OCI-LY3 (cell line): ENCODE data around the gene ACTR5.

Experiments used
- H2AFZ ChIP-seq: fragments of 200-600, 300-600 bp; shearing (Covaris generic); 2 replicates; pipeline ENCODE4 v1.6.0; 2014; ENCODE audit warnings: antibody characterized with exemption, low read depth, low read length
- H3K27ac ChIP-seq: fragments of 200-600, 300-600 bp; sonication (generic); 2 replicates; pipeline ENCODE4 v1.5.1; 2014; ENCODE audit warnings: mild to moderate bottlenecking, low read length, moderate library complexity, mixed read lengths
- H3K27me3 ChIP-seq: fragments of 200-600, 300-600 bp; sonication (generic); 2 replicates; pipeline ENCODE4 v1.6.1; 2014; ENCODE audit warnings: low read depth, low read length, mixed read lengths
- H3K36me3 ChIP-seq: fragments of 200-600, 300-600 bp; sonication (generic); replicated peaks from 2 replicates; pipeline ENCODE3; 2014; ENCODE audit warnings: low read depth, low read length, mixed read lengths
- H3K4me1 ChIP-seq: fragments of 300-600, 200-600 bp; sonication (generic); 2 replicates; pipeline ENCODE4 v1.6.1; 2014; ENCODE audit warnings: low read length, mixed read lengths
- H3K4me2 ChIP-seq: fragments of 200-600, 300-600 bp; sonication (generic); 2 replicates; pipeline ENCODE4 v1.6.1; 2014; ENCODE audit warnings: low read length, mixed read lengths
- H3K4me3 ChIP-seq: fragments of 300-600, 200-600 bp; sonication (generic); 2 replicates; pipeline ENCODE4 v1.5.1; 2014; ENCODE audit warnings: antibody characterized with exemption, mild to moderate bottlenecking, low read length, moderate library complexity
- H3K79me2 ChIP-seq: fragments of 300-600, 200-600 bp; shearing (Covaris generic); 2 replicates; pipeline ENCODE4 v1.6.1; 2014; ENCODE audit warnings: mild to moderate bottlenecking, low read length, mixed read lengths
- H3K9ac ChIP-seq: fragments of 300-600, 200-600 bp; shearing (Covaris generic); 2 replicates; pipeline ENCODE4 v1.6.0; 2014; ENCODE audit warnings: mild to moderate bottlenecking, low read length, moderate library complexity
- H3K9me3 ChIP-seq: fragments of 200-600, 300-600 bp; shearing (Covaris generic); 2 replicates; pipeline ENCODE4 v1.6.1; 2014; ENCODE audit warnings: low read length, mixed read lengths; ENCODE audit not compliant: insufficient read depth
- H4K20me1 ChIP-seq: fragments of 200-600, 300-600 bp; sonication (generic); 2 replicates; pipeline ENCODE4 v1.6.1; 2016; ENCODE audit warnings: low read length, mixed read lengths; ENCODE audit not compliant: insufficient read depth
- EZH2phosphoT487 ChIP-seq: fragments of 200-600 bp; shearing (Covaris generic); IDR thresholded peaks from 2 replicates; pipeline ENCODE4 v1.6.1; 2018; ENCODE audit warnings: antibody characterized with exemption, mixed run types, low read depth
- TF ChIP-seq, protein P1 (sequence below): fragments of 200-600, 300-600 bp; sonication (generic); IDR thresholded peaks from 2 replicates; pipeline ENCODE4 v1.5.1; 2014; ENCODE audit warnings: antibody characterized with exemption, low read length, low read depth

The ACTR5 gene

DNA sequence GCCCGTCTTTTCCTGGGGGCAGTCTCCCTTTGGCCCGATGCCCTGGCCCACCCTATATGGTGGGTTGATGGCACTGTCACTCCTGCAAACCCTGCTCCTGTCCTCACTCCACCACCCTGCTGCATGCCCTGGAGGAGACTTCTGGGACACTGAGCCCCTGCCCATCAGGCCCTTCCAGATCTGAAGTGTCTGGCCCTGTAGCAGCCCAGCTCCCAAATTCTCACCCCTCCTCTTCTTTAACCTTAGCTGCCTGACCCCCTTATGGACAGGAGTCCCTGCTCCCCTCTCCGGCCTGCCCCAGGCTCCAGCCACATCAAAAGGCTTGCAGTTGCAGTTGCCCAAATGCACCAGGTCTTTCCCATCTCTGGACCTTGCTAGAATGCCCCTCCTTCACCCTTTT, 44.7 kb upstream of the ACTR5 start:
- H3K27me3 ChIP-seq, result peaks cover 73% of the 10 kb centered on the region
- TF ChIP-seq, protein P1, sequence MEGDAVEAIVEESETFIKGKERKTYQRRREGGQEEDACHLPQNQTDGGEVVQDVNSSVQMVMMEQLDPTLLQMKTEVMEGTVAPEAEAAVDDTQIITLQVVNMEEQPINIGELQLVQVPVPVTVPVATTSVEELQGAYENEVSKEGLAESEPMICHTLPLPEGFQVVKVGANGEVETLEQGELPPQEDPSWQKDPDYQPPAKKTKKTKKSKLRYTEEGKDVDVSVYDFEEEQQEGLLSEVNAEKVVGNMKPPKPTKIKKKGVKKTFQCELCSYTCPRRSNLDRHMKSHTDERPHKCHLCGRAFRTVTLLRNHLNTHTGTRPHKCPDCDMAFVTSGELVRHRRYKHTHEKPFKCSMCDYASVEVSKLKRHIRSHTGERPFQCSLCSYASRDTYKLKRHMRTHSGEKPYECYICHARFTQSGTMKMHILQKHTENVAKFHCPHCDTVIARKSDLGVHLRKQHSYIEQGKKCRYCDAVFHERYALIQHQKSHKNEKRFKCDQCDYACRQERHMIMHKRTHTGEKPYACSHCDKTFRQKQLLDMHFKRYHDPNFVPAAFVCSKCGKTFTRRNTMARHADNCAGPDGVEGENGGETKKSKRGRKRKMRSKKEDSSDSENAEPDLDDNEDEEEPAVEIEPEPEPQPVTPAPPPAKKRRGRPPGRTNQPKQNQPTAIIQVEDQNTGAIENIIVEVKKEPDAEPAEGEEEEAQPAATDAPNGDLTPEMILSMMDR, result no peak
- TF ChIP-seq EZH2phosphoT487, result no peak

DNA sequence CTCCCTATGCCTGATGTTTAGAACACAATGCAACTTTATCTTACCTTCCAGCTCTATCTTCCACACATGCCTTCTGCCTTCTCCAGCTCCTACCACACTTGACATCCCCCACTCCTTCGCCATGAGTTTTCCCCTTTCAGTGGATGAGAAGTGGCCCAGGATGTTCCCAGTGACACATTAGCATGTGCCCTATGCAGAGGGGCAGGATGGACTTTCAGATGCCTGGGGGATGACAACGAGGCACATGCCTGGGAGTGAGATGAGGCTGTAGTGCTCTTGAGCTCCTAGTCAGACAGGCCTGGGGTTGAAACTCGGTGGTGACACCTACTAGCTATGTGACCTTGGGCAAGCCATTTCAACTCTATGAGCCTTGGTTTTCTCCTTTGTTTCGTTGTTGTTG, 44.1 kb upstream of the ACTR5 start:
- no peaks in the 10 kb centered on the region for H3K4me1 ChIP-seq
- H2AFZ ChIP-seq, result no peak overlapping the region
- no peak overlapping the region for H3K27ac ChIP-seq
- no peaks in the 10 kb centered on the region for H3K36me3 ChIP-seq
- no peak overlapping the region for H3K4me3 ChIP-seq
- peaks cover 10% of the 10 kb centered on the region; the same call in 1 of the 2 replicates for H4K20me1 ChIP-seq
- no peaks in the 10 kb centered on the region for H3K9me3 ChIP-seq
- no peaks in the 10 kb centered on the region for H3K79me2 ChIP-seq
- H3K9ac ChIP-seq, result no peak overlapping the region
- H3K4me2 ChIP-seq, result no peak overlapping the region
- peaks cover 68% of the 10 kb centered on the region for H3K27me3 ChIP-seq
- TF ChIP-seq, protein P1, result no peak
- TF ChIP-seq EZH2phosphoT487, result no peak

More for the DNA sequence above, 44.7 kb upstream of the ACTR5 start:
- Histone ChIP-seq H2AFZ (no peak overlapping the region), H3K9ac (no peak overlapping the region), H4K20me1 (peaks cover 10% of the 10 kb centered on the region; the same call in 1 of the 2 replicates), H3K27ac (no peak overlapping the region), H3K4me1 (no peaks in the 10 kb centered on the region), H3K36me3 (no peaks in the 10 kb centered on the region), H3K4me2 (no peak overlapping the region), H3K79me2 (no peaks in the 10 kb centered on the region), H3K4me3 (no peak overlapping the region), H3K9me3 (no peaks in the 10 kb centered on the region)

DNA sequence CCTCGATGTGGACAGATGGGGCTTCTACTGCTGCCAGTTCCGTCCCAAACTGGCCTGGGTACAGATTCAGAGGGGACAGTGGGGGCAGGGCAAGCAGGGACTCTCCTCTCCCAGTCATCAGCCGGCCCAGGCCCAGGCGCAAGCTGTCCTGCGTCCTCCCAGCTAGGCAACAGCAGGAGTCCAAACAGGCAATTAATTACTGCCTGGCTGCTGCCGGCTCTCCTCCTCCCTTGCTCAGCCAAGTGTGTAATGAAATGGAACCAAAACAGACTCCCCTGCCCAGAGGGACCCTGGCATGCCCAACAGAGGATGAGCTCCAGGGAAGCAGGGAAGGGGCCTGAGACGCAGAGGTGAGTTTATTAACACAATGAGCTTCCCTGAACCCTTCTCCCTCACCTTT, 41.8 kb upstream of the ACTR5 start:
- Histone ChIP-seq H2AFZ (no peak overlapping the region), H3K4me3 (no peak overlapping the region), H3K4me2 (no peak overlapping the region), H3K27me3 (peaks cover 59% of the 10 kb centered on the region), H3K27ac (no peak overlapping the region), H3K4me1 (no peaks in the 10 kb centered on the region), H4K20me1 (peaks cover 10% of the 10 kb centered on the region; the same call in 1 of the 2 replicates), H3K9me3 (no peaks in the 10 kb centered on the region), H3K36me3 (no peaks in the 10 kb centered on the region), H3K9ac (no peak overlapping the region), H3K79me2 (no peaks in the 10 kb centered on the region)
- TF ChIP-seq EZH2phosphoT487, result no peak
- TF ChIP-seq, protein P1, result no peak

DNA sequence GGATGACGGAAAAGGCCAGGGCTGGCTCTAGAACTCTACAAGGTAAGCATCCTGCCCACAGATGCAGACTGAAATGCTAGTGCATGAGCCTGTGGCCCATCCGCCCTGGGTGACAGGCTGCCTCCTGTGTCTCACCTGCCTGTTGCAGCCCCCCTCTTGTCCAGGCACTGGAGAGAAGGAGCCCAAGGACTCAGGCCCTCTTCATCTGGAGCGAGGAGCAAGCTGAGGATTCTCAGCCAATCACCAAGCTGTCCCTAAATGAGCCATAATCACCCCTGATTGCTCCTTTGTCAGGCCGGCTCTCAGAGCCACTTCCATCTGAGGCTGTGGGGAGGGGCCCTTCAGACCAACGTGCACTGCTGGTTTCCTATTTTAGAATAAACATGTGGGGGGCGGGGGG, 34.0 kb upstream of the ACTR5 start:
- TF ChIP-seq EZH2phosphoT487, result no peak
- TF ChIP-seq, protein P1, result no peak
- H3K4me2 ChIP-seq, result no peak overlapping the region

More for the DNA sequence above, 34.0 kb upstream of the ACTR5 start:
- H3K4me3 ChIP-seq, result no peak overlapping the region
- no peaks in the 10 kb centered on the region for H3K36me3 ChIP-seq
- peaks cover 62% of the 10 kb centered on the region for H3K27me3 ChIP-seq
- H3K27ac ChIP-seq, result no peak overlapping the region
- no peaks in the 10 kb centered on the region for H3K4me1 ChIP-seq
- H2AFZ ChIP-seq, result no peak overlapping the region
- H3K9me3 ChIP-seq, result no peaks in the 10 kb centered on the region
- H3K79me2 ChIP-seq, result no peaks in the 10 kb centered on the region
- no peak overlapping the region for H3K9ac ChIP-seq
- no peaks in the 10 kb centered on the region for H4K20me1 ChIP-seq
